GM23248 (cell line): ENCODE measurements around the gene NPIPB2. TPM values are rescaled to one million over a fixed set of nuclear protein-coding genes. Genes with fewer than 3 reads are reported as not detected.
"Not testable (repeated sequence)": the region's sequence is repeated elsewhere in the genome, so short reads cannot be mapped to it uniquely, and the experiment has no call there.

ENCODE experiments used
- DNase-seq: peaks from one replicate; pipeline ENCODE4 v3.0.0-alpha.2; 2015
- H2AFZ ChIP-seq: fragments of 200-600 bp; sonication (generic); 2 replicates; pipeline ENCODE4 v1.6.1; 2016; ENCODE audit warnings: antibody characterized with exemption
- H3F3A ChIP-seq: fragments of 200-600 bp; sonication (generic); 2 replicates; pipeline ENCODE4 v1.6.1; 2016; ENCODE audit warnings: mild to moderate bottlenecking, antibody characterized with exemption, mixed run types; ENCODE audit not compliant: insufficient read depth
- H3K27ac ChIP-seq: fragments of 200-600 bp; sonication (generic); 2 replicates; pipeline ENCODE4 v1.5.1; 2016; ENCODE audit warnings: mild to moderate bottlenecking
- H3K27me3 ChIP-seq: fragments of 200-600 bp; sonication (generic); replicated peaks from 2 replicates; pipeline ENCODE4 v1.6.1; 2016; ENCODE audit warnings: mild to moderate bottlenecking; ENCODE audit not compliant: insufficient read depth
- H3K36me3 ChIP-seq: fragments of 200-600 bp; sonication (generic); 2 replicates; pipeline ENCODE4 v1.6.1; 2016; ENCODE audit warnings: low read depth, mild to moderate bottlenecking
- H3K4me1 ChIP-seq: fragments of 200-600 bp; sonication (generic); 2 replicates; pipeline ENCODE4 v1.6.1; 2016; ENCODE audit warnings: mild to moderate bottlenecking; ENCODE audit not compliant: insufficient read depth
- H3K4me2 ChIP-seq: fragments of 200-600 bp; sonication (generic); one replicate; pipeline ENCODE4 v1.6.1; 2016; ENCODE audit warnings: mild to moderate bottlenecking; ENCODE audit not compliant: unreplicated experiment
- H3K4me3 ChIP-seq: fragments of 200-600 bp; sonication (generic); 2 replicates; pipeline ENCODE4 v1.5.1; 2016; ENCODE audit warnings: mild to moderate bottlenecking
- H3K79me2 ChIP-seq: fragments of 200-600 bp; sonication (generic); 2 replicates; pipeline ENCODE4 v1.6.1; 2016; ENCODE audit warnings: mild to moderate bottlenecking; ENCODE audit not compliant: insufficient read depth
- H3K9ac ChIP-seq: fragments of 200-600 bp; sonication (generic); 2 replicates; pipeline ENCODE4 v1.6.1; 2016; ENCODE audit warnings: mild to moderate bottlenecking
- H3K9me2 ChIP-seq: fragments of 200-600 bp; sonication (generic); 2 replicates; pipeline ENCODE4 v1.6.1; 2016; ENCODE audit warnings: mixed run types, mild to moderate bottlenecking, moderate library complexity; ENCODE audit not compliant: insufficient read depth
- H3K9me3 ChIP-seq: fragments of 200-600 bp; sonication (generic); one replicate; pipeline ENCODE4 v1.6.1; 2017; ENCODE audit warnings: low read depth
- H4K20me1 ChIP-seq: fragments of 200-600 bp; sonication (generic); 2 replicates; pipeline ENCODE4 v1.6.0; 2016; ENCODE audit not compliant: insufficient read depth
- EZH2 ChIP-seq: fragments of 200-600 bp; sonication (generic); IDR thresholded peaks from 2 replicates; pipeline ENCODE4 v1.6.1; 2018; ENCODE audit warnings: antibody characterized with exemption, mild to moderate bottlenecking; ENCODE audit not compliant: insufficient read depth, poor library complexity, severe bottlenecking
- EZH2phosphoT487 ChIP-seq: fragments of 200-600 bp; sonication (generic); IDR thresholded peaks from 2 replicates; pipeline ENCODE4 v1.6.1; 2018; ENCODE audit warnings: antibody characterized with exemption, moderate library complexity, mild to moderate bottlenecking, low read depth; ENCODE audit not compliant: insufficient read depth
- WGBS, 2 experiments: methylation state at CpG; one replicate each; pipeline ENCODE4 v1.1.6; 2015 to 2017; ENCODE audit warnings: low lambda C conversion rate in 2 of 2, low coverage in 1 of 2; ENCODE audit errors: missing lambda C conversion rate in 2 of 2; 5-methylcytosine and 5-hydroxymethylcytosine counted together
- in situ Hi-C: fragments of 300-500 bp; cut with MboI; formaldehyde crosslinking; loops from 2 replicates; pipeline ENCODE4 v1.15.0; 2020
- polyA plus RNA-seq: library from polyadenylated mRNA; unstranded; fragments of >200 nt; fragmentation: Nextera tagmentation; extraction: Ambion mirVana; gene quantifications from 2 replicates; pipeline ENCODE4 v1.2.1, GENCODE V29; 2016
- total RNA-seq: library from RNA; depleted of rRNA; stranded (reverse); fragments of >200 nt; shearing (Covaris generic); gene quantifications from 2 replicates; pipeline ENCODE4 v1.2.3, GENCODE V29; 2014

Gene NPIPB2
- total and polyA plus RNA-seq, 2 experiments from 2014 or later, result 0.65 to 2.0 TPM

GRCh38 chr16:11963706-11964105 lies 21.9 kb upstream of the NPIPB2 start:
- Histone ChIP-seq H3K4me1 (0 out of 2 replicates have a peak, but pooled peaks cover 6% of the 10 kb centered on the region), H4K20me1 (no peaks in the 10 kb centered on the region), H3K79me2 (no peaks in the 10 kb centered on the region), H2AFZ (no peak overlapping the region), H3K9me2 (no peaks in the 10 kb centered on the region), H3F3A (peaks cover 7% of the 10 kb centered on the region), H3K27ac (no peak overlapping the region), H3K4me3 (no peak overlapping the region), H3K9ac (no peak overlapping the region), H3K4me2 (no peak overlapping the region), H3K27me3 (no peaks in the 10 kb centered on the region), H3K36me3 (no peaks in the 10 kb centered on the region), H3K9me3 (no peaks in the 10 kb centered on the region)
- TF ChIP-seq EZH2phosphoT487 (no peak), EZH2 (no peak)
- in situ Hi-C loops, result no loop called here
- WGBS, 2 experiments, result 84 to 85% methylated on average over 6 of the region's 6 CpGs
- no peak for DNase-seq

- H3K9me2 ChIP-seq, H3K4me3 ChIP-seq, in situ Hi-C loops, H3K9ac ChIP-seq, H4K20me1 ChIP-seq, H3K27me3 ChIP-seq, H3K36me3 ChIP-seq, H3K27ac ChIP-seq, DNase-seq, H2AFZ ChIP-seq, H3K79me2 ChIP-seq, H3K4me2 ChIP-seq, H3K9me3 ChIP-seq: not testable (repeated sequence)
- Histone ChIP-seq H3K4me1 (peaks cover 12% of the 10 kb centered on the region), H3F3A (peaks cover 11% of the 10 kb centered on the region)
- 88 to 90% methylated on average over 11 of the region's 11 CpGs for WGBS, 2 experiments
Measured at GRCh38 chr16:11962978-11963377, 21.1 kb upstream of the NPIPB2 start.

- H4K20me1 ChIP-seq, in situ Hi-C loops, H3K9ac ChIP-seq: not testable (repeated sequence)
Measured at GRCh38 chr16:11962457-11962856, 20.6 kb upstream of the NPIPB2 start.

GRCh38 chr16:11957591-11958395 lies 15.9 kb upstream of the NPIPB2 start:
- TF ChIP-seq EZH2phosphoT487, result no peak
- no peak for TF ChIP-seq EZH2
- Histone ChIP-seq H3K79me2 (no peaks in the 10 kb centered on the region), H4K20me1 (no peaks in the 10 kb centered on the region), H3K9ac (peak overlapping the region; percentile 25; the same call in 1 of the 2 replicates), H3K36me3 (no peaks in the 10 kb centered on the region), H3K9me2 (no peaks in the 10 kb centered on the region), H3K4me1 (peaks cover 25% of the 10 kb centered on the region), H3K9me3 (no peaks in the 10 kb centered on the region), H3F3A (peaks cover 24% of the 10 kb centered on the region; the same call in 1 of the 2 replicates), H2AFZ (peak overlapping the region; percentile 64; the same call in 1 of the 2 replicates), H3K4me3 (no peak overlapping the region), H3K4me2 (peak overlapping the region; percentile 13), H3K27me3 (no peaks in the 10 kb centered on the region), H3K27ac (peak overlapping the region; percentile 63)
- 73% methylated on average over 10 of the region's 10 CpGs for WGBS, 2 experiments
- in situ Hi-C loops, result loop anchor here (10.0 kb wide), 1 partner anchor 107 kb away; no protein-coding TSS in a partner anchor
- peak; percentile 63 for DNase-seq

More at GRCh38 chr16:11962457-11962856, 20.6 kb upstream of the NPIPB2 start:
- not testable (repeated sequence) for H3K27ac ChIP-seq, H3K36me3 ChIP-seq, DNase-seq, H3K79me2 ChIP-seq, H3K4me2 ChIP-seq, H3K9me3 ChIP-seq, H2AFZ ChIP-seq, H3K27me3 ChIP-seq, H3K9me2 ChIP-seq, H3K4me3 ChIP-seq
- 97 to 98% methylated on average over 5 of the region's 5 CpGs for WGBS, 2 experiments
- Histone ChIP-seq H3K4me1 (peaks cover 17% of the 10 kb centered on the region), H3F3A (peaks cover 17% of the 10 kb centered on the region)
